WTC11 (cell line): ENCODE results near the gene ABCB8.

Source experiments
- ATF3 ChIP-seq: sonication (generic); formaldehyde crosslinking; conservative IDR thresholded peaks from 2 replicates; pipeline ENCODE4 v1.8.1; 2022; ENCODE audit warnings: mild to moderate bottlenecking, missing genetic modification reagents
- CTCF ChIP-seq: fragments of 200-600 bp; IDR thresholded peaks from 2 replicates; pipeline ENCODE4 v1.8.0; 2022; ENCODE audit warnings: antibody characterized with exemption
- EMX1 ChIP-seq: fragments of 250-450 bp; sonication (Bioruptor Pico); IDR thresholded peaks from 2 replicates; pipeline ENCODE4 v1.8.0; 2021; ENCODE audit warnings: mild to moderate bottlenecking
- NFE2L1 ChIP-seq: sonication (generic); formaldehyde crosslinking; IDR thresholded peaks from 2 replicates; pipeline ENCODE4 v1.8.1; 2023; ENCODE audit warnings: missing genetic modification reagents
- NFYB ChIP-seq: sonication (generic); formaldehyde crosslinking; conservative IDR thresholded peaks from 2 replicates; pipeline ENCODE4 v1.8.0; 2022; ENCODE audit warnings: low read depth, missing genetic modification reagents
- RELA ChIP-seq: sonication (generic); formaldehyde crosslinking; IDR thresholded peaks from 2 replicates; pipeline ENCODE4 v1.8.1; 2022; ENCODE audit warnings: missing genetic modification reagents, mild to moderate bottlenecking, borderline replicate concordance
- SP1 ChIP-seq: sonication (generic); formaldehyde crosslinking; conservative IDR thresholded peaks from 2 replicates; pipeline ENCODE4 v1.8.1; 2022; ENCODE audit warnings: missing genetic modification reagents
- ZNF532 ChIP-seq: fragments of 250-450 bp; sonication (Bioruptor Pico); IDR thresholded peaks from 2 replicates; pipeline ENCODE4 v1.9.0; 2021; ENCODE audit warnings: mild to moderate bottlenecking, borderline replicate concordance
- TF ChIP-seq, protein P1 (sequence below): sonication (generic); formaldehyde crosslinking; IDR thresholded peaks from 2 replicates; pipeline ENCODE4 v1.8.1; 2023; ENCODE audit warnings: mild to moderate bottlenecking, missing genetic modification reagents

DNA sequence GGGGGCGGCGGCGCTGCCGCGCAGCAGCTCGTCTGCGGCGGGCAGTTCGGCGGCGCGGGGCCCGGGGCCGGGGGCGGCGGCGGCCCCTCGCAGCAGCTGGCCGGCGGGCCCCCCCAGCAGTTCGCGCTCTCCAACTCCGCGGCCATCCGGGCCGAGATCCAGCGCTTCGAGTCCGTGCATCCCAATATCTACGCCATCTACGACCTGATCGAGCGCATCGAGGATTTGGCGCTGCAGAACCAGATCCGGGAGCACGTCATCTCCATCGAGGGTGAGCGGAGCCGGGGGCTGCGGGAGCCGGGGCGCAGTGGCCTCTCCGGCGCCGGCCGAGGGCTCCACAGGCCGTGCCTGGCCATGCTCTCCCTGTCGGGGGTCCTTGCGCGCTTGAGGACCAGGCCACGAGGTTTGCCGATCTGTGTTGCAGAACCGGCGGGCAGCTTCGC lies 58.6 kb downstream of the ABCB8 start:
- no peak for TF ChIP-seq CTCF
- TF ChIP-seq SP1 (CRISPR knock-in tag): no peak
- TF ChIP-seq NFE2L1 (CRISPR knock-in tag): no peak
- no peak for TF ChIP-seq EMX1 (CRISPR knock-in tag)
- no peak for TF ChIP-seq NFYB
- TF ChIP-seq, protein P1, sequence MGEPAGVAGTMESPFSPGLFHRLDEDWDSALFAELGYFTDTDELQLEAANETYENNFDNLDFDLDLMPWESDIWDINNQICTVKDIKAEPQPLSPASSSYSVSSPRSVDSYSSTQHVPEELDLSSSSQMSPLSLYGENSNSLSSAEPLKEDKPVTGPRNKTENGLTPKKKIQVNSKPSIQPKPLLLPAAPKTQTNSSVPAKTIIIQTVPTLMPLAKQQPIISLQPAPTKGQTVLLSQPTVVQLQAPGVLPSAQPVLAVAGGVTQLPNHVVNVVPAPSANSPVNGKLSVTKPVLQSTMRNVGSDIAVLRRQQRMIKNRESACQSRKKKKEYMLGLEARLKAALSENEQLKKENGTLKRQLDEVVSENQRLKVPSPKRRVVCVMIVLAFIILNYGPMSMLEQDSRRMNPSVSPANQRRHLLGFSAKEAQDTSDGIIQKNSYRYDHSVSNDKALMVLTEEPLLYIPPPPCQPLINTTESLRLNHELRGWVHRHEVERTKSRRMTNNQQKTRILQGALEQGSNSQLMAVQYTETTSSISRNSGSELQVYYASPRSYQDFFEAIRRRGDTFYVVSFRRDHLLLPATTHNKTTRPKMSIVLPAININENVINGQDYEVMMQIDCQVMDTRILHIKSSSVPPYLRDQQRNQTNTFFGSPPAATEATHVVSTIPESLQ (CRISPR knock-in tag): no peak
- TF ChIP-seq RELA (CRISPR knock-in tag): no peak
- no peak for TF ChIP-seq ZNF532
- TF ChIP-seq ATF3: no peak
